ENCODE results near the gene B3GALT6.

Gene B3GALT6

DNA sequence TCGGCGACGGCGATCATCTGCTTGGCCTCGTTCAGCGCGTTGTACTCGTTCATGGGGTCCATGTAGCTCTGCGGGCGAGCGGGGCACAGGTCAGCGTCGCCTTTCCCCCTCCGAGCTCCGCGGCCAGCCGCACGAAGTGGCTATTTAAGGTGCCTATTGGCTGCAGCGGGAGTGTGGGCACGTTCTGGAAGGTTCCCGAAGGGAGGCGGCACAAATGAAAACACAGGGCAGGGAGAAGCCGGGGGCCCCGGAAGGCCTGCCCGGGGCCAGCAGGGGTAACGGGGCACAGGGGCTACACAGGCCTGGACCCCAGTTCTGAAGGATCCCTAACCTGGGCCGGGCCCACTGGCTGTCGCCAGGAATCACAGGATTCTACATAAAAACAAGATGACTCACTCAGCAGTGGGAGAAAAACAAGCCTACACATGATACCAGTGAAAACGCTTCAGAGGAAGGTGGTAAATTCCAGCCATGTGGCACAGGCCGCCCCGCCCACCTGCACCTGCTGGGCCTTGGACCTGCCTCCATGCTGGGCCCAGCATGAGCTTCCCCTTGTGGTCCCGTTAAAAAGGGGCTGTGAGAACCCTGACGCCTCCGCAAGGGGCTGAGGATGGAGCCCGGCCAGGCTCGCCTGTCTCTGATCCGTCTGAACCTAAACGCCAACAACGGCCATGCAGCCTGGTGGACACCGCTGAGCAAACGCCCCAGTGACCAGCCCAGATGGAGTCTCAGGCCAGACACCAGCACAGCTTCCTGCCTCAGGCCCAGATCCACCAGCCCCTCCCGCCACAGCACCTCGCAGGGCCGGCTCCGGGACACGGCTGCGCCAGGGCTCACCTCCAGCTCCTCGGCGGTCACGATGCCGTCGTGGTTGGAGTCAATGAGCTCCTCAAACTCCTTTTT is 14.2 kb upstream of the B3GALT6 start:
- DNase-seq, result no peak

DNA sequence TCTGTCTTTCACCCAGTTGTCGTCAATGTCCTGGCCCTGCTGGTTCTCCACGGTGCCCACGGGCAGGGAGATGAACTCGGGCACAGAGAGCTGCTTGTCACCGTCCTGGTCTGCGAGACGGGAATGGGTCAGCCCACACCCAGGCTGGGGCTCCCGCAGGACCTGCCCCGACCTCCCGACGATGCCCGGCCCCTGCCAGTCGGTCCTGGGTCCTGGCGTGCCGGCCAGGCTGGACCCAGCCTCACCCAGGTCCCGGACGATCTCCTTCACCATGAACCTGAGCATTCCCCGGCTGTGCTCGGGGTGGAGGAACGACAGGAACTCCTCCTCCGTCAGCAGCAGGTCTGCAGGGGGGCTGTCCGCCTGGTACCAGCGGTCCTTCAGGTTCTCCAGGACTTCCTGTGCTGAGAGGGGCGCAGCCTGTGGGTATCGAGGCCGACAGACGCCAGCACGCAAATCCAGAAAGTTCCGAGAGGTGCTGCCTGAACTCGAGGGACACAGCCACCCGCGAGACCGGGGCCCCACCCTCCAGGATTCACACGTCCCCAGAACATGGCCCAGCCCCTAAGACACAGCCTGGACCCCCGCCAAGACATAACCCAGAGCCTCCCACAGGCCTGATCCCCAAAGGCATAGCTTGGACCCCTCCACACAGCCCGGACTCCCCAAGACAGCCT is 13.4 kb upstream of the B3GALT6 start:
- DNase-seq, result no peak

GRCh38 chr1:1219341-1219740 is 12.7 kb upstream of the B3GALT6 start:
- DNase-seq, result peak; percentile 69

GRCh38 chr1:1220197-1220596 is 11.8 kb upstream of the B3GALT6 start:
- no peak for DNase-seq

- DNase-seq, result no peak
Observed at GRCh38 chr1:1221887-1222574, 10.0 kb upstream of the B3GALT6 start.

DNA sequence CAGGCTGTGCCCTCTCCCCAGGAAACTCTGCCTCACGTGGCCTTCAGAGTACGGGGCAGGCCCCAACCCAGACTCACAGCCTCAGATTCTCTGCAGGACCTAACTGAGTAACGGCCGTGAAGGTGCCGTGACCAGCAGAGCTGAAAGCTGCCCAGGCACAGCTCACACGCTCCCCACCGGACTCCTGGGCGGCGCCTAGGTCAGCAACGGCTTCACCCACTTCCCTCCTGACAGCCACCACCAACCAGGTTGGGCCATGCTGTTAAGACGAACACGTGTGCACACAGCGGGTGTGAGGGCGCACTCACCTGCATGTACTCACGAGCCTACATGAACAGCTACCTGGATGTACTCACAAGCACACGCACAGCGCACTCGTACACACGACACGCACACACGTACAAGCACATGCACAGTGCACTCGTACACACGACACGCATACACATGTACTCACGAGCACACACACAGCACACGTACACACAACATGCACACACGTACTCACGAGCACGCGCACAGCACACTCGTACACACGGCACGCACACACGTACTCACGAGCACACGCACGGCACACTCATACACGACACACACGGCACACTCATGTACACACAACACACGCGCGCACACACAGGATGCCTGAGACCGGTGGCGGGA is 9.3 kb upstream of the B3GALT6 start:
- DNase-seq, result no peak

- DNase-seq, result no peak
Observed at GRCh38 chr1:1223321-1223720, 8.7 kb upstream of the B3GALT6 start.

DNA sequence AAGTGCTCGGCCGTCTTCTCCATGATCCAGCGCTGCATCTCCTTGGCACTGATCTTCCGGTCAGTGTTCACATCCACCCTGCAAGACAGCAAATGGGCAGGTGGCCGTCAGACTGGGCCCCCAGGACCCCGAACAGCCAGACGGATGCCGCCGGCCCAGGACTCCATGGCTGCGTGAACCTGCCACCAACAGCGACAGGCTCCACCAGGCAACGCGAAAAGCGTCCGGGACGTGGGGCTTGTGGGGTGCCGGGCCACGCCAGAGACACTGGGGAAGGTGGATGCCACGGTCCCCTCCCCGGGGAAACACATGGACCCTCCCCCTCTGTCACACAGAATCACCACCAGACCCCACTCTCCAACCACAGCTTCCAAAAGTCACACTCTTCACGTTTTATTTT is 8.1 kb upstream of the B3GALT6 start:
- no peak for DNase-seq

DNA sequence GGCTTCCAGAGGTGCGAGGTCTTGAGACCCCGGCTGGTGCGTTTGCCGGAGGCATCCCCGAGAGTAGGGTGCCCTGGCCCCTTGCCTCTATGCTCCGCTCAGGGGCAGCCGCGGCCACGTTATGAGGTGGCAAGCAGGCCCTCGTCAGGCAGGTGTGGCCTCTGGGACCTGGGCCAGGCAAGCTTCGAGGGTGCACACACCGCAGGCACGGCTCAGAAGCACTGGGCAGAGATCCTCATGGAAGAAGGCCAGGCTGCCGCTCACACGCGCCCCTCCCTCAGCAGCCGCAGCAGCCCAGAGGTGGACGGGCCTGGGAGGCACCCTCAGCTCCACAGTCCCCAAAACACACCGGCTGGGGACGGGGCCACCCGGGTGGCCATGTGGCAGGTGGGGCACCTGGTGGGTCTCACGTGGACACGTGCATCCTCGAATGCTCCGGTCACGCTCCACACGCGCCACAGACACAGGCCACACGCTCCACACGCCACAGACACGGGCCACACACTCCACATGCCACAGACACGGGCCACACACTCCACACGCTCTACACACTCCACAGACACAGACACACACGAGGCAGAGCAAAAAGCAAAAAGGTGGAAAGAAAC is 6.7 kb upstream of the B3GALT6 start:
- DNase-seq, result no peak

GRCh38 chr1:1225913-1226312 is 6.1 kb upstream of the B3GALT6 start:
- no peak for DNase-seq

DNA sequence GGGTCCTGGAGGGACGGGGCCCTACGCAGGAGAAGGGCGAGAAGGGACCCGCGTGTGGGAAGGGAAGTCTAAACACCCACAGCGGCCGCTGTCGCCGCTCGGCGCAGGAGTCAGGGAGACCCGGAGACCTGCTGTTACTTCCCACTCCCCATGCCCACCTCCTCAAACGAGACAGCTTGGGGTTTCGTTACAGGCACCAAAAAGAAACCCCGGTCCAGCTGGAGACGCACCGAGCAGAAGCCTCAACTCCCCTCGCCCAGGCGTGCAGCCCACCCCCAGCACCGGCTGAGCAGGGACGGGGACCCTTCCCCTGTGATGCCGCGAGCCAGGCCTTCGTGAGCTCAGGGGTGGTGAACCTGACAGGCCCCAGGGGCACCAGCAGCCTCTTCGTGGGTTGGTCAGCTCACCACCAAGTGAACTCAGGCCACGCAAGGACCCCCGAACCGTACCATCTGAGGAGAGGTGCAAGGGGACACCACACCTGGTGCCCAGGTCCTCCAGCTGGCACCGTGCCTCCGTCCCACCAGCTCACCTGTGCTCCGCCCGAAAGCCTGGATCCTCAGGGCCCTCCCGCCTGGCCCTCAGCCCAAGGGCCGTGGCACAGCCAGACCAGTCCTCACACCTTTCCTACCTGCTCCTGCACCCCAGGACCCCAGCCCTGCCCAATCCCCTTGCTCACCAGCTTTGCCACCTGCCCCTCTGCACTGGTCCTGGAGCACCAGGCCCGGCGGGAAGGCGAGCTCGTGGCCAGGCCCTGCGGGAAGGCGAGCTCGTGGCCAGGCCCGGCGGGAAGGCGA is 5.3 kb upstream of the B3GALT6 start:
- no peak for DNase-seq

DNA sequence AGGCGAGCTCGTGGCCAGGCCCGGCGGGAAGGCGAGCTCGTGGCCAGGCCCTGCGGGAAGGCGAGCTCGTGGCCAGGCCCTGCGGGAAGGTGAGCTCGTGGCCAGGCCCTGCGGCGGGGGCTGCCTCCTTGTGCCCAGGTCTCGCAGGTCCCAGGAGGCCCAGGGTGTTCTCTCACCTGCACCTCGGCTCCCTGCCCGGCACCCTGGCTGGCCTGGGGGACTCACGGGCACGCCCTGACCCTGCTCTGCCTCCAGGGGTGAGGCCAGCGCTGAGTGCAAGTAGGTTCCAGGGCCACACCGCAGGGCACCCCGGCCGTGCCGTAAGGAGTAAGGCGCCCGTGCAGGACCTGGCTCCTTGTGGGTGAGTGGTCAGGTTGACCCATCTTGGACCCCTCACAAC is 4.7 kb upstream of the B3GALT6 start:
- no peak for DNase-seq

DNA sequence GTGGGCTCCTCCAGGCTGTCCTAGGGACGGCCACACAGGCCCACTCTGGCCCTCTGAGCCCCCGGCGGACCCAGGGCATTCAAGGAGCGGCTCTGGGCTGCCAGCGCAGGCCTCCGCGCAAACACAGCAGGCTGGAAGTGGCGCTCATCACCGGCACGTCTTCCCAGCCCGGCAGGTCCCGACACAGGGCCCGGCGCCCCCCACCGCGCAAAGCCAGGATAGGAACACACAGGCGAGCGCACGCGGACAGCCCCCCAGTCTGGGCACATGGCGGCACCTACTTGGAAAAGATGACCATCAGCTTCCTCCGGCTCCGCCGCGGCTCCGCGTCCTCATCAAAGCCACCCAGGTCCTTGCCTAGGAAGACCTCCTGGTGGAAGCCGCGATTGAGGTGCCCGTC is 3.9 kb upstream of the B3GALT6 start:
- DNase-seq, result no peak

GRCh38 chr1:1228596-1229321 is 3.3 kb upstream of the B3GALT6 start:
- no peak for DNase-seq

DNA sequence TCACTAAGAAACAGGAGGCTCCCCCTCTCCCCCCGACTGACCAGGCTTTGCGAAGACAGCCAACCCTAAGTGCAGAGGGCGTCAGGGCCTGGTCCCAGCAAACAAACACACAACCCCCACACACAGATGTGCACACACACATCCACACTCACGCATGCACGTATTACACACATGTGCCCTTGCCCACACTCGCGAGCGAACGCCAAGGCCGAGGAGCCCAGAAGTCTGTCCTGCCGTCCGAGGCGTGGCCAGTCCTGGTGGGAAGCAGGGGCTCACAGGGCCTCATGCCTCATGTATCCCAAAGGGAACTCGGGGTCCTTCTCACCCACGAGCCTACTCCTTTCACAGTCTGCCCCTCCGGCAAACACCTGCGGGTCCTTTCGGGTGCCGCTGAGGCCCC is 2.3 kb upstream of the B3GALT6 start:
- no peak for DNase-seq

GRCh38 chr1:1230656-1231399 is 1.2 kb upstream of the B3GALT6 start:
- DNase-seq, result no peak

GRCh38 chr1:1231400-1232207 is 433 bp upstream of the B3GALT6 start, which contains the start of gene SDF4:
SDF4 (minus strand) TSS chr1:1232001; CDS start chr1:1228772, 3,229 bp downstream.
- DNase-seq, result peak; percentile 98

DNA sequence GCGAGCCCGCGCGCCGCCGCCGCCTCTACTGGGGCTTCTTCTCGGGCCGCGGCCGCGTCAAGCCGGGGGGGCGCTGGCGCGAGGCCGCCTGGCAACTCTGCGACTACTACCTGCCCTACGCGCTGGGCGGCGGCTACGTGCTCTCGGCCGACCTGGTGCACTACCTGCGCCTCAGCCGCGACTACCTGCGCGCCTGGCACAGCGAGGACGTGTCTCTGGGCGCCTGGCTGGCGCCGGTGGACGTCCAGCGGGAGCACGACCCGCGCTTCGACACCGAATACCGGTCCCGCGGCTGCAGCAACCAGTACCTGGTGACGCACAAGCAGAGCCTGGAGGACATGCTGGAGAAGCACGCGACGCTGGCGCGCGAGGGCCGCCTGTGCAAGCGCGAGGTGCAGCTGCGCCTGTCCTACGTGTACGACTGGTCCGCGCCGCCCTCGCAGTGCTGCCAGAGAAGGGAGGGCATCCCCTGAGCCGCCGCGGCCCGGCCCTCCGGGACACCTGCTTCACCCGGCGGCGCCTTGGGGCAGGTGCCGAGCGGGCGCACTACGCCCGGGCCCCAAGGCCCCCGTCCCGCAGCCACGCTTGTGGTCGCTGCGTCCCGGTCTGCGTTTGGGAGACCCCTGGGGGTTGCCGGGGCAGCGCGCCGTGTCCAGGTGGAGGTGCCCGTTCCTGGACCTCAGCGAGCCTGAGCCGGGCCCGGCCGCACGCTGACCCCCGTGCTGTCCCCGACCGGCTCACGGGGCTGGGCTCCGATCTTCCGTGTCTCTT is 944 bp downstream of the B3GALT6 start:
- DNase-seq, result no peak

- no peak for DNase-seq
Observed at GRCh38 chr1:1233567-1233892, 1.5 kb downstream of the B3GALT6 start.
